HepG2 (cell line): Measurements from ENCODE around the gene TTC16. TPM values are rescaled to one million over a fixed set of nuclear protein-coding genes. Genes with fewer than 3 reads are reported as not detected.

Experiments used
- FOXJ3 ChIP-seq: sonication (generic); formaldehyde crosslinking; IDR thresholded peaks from 2 replicates; pipeline ENCODE4 v1.4.0; 2020; ENCODE audit warnings: missing genetic modification reagents, mild to moderate bottlenecking, borderline replicate concordance
- HMGXB4 ChIP-seq, 2 experiments: sonication (generic) in 1 of 2; formaldehyde crosslinking in 1 of 2; IDR thresholded peaks; 2 replicates each; pipeline versions ENCODE4 v1.4.0 to v1.6.1; 2018 to 2020; ENCODE audit warnings: missing genetic modification reagents in 2 of 2, borderline replicate concordance in 1 of 2, low read depth in 1 of 2, mild to moderate bottlenecking in 1 of 2, missing biosample characterization in 1 of 2
- HOXA5 ChIP-seq: sonication (generic); formaldehyde crosslinking; IDR thresholded peaks from 2 replicates; pipeline ENCODE4 v1.4.0; 2020; ENCODE audit warnings: missing genetic modification reagents
- HOXA9 ChIP-seq: sonication (generic); formaldehyde crosslinking; IDR thresholded peaks from 2 replicates; pipeline ENCODE4 v1.8.1; 2022; ENCODE audit warnings: missing genetic modification reagents, mild to moderate bottlenecking, moderate library complexity, borderline replicate concordance
- KAT8 ChIP-seq: IDR thresholded peaks from 2 replicates; pipeline ENCODE4 v1.6.1; 2016; ENCODE audit warnings: missing genetic modification reagents, missing compliant biosample characterization
- MBNL3 ChIP-seq: fragments of 250-450 bp; sonication (Bioruptor Pico); conservative IDR thresholded peaks from 2 replicates; pipeline ENCODE4 v1.8.0; 2022; ENCODE audit warnings: mild to moderate bottlenecking, inconsistent platforms
- PRDM15 ChIP-seq: sonication (generic); formaldehyde crosslinking; IDR thresholded peaks from 2 replicates; pipeline ENCODE4 v1.4.0; 2020; ENCODE audit warnings: missing genetic modification reagents
- SALL2 ChIP-seq: sonication (generic); formaldehyde crosslinking; IDR thresholded peaks from 2 replicates; pipeline ENCODE4 v1.8.1; 2023; ENCODE audit warnings: mild to moderate bottlenecking, missing genetic modification reagents, inconsistent platforms
- ZNF230 ChIP-seq: sonication (generic); formaldehyde crosslinking; IDR thresholded peaks from 2 replicates; pipeline ENCODE4 v1.4.0; 2020; ENCODE audit warnings: mild to moderate bottlenecking, missing genetic modification reagents
- ZNF33B ChIP-seq: sonication (generic); formaldehyde crosslinking; IDR thresholded peaks from 2 replicates; pipeline ENCODE4 v1.5.1; 2020; ENCODE audit warnings: mild to moderate bottlenecking, missing genetic modification reagents
- ZNF34 ChIP-seq: sonication (generic); formaldehyde crosslinking; IDR thresholded peaks from 2 replicates; pipeline ENCODE4 v1.4.0; 2020; ENCODE audit warnings: mild to moderate bottlenecking, missing genetic modification reagents, borderline replicate concordance
- polyA plus RNA-seq, 8 experiments: library from polyadenylated mRNA; depleted of rRNA in 3 of 8; stranded (reverse) in 7 of 8; unstranded in 1 of 8; fragments of >200 nt; fragmentation: Illumina TruSeq in 4 of 8; extraction: Trizol in 4 of 8; gene quantifications; 2 replicates each; pipeline versions ENCODE4 v1.2.1 to v1.2.3, GENCODE V29; 2011 to 2016; ENCODE audit warnings: low read depth in 4 of 8, missing spikeins in 1 of 8, mixed read lengths in 1 of 8; ENCODE audit not compliant: insufficient read depth in 1 of 8
- total RNA-seq, 5 experiments: library from RNA; depleted of rRNA; stranded (reverse); fragments of >200 nt; fragmentation: Illumina TruSeq; extraction: Trizol; gene quantifications; 2 replicates each; pipeline ENCODE4 v1.2.3, GENCODE V29; 2016; ENCODE audit warnings: low read depth in 1 of 5
- TF ChIP-seq, protein P1 (sequence below), 2 experiments: sonication (generic) in 1 of 2; formaldehyde crosslinking in 1 of 2; IDR thresholded peaks; 2 replicates each; pipeline versions ENCODE4 v1.4.0 to v1.6.1; 2016 to 2020; ENCODE audit warnings: borderline replicate concordance in 1 of 2, low read depth in 1 of 2, mild to moderate bottlenecking in 1 of 2, missing genetic modification reagents in 1 of 2
- TF ChIP-seq, protein P2 (sequence below): sonication (generic); formaldehyde crosslinking; IDR thresholded peaks from 2 replicates; pipeline ENCODE4 v1.9.0; 2021; ENCODE audit warnings: missing genetic modification reagents, borderline replicate concordance
- TF ChIP-seq, protein P3 (sequence below): sonication (generic); formaldehyde crosslinking; IDR thresholded peaks from 2 replicates; pipeline ENCODE4 v1.5.0; 2020; ENCODE audit warnings: mild to moderate bottlenecking, missing genetic modification reagents, moderate library complexity

TTC16 gene
- total and polyA plus RNA-seq, 2 of the 13 experiments (the other 11 are each of a cell fraction or from before 2014, with no cell fraction given) = not detected

DNA sequence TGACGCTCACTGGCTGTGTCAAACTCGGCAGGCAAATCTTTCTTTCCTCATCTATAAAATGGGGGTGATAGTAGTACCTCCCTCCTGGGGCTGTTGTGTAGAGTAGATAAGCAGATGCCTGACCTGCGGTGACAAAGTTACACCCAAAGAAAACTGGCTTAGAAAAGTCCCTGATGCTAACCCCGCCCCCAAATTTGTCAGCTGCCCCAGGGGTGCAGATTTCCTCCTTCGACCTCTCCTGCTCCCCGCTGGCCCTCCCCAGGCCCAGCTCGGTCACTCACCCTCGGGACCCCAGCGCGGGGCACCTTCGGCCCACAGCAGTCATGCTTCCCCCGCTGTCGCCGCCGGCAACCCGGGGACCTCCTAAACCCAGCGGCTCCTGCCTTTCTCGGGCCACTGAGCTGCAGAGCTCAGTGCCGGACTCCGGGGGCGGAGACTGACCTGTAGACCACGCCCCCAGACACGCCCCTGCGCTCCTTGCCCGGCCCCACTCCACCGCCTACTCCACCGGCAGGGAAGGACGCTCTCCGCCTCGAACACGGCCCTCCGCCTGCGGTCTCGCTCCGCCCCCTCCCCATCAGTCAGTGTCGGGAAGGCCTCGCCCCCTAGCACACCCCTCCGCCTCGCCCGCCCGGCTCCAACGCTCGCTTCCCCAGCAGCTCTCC is 55.2 kb downstream of the TTC16 start (continued):
- TF ChIP-seq, protein P1, sequence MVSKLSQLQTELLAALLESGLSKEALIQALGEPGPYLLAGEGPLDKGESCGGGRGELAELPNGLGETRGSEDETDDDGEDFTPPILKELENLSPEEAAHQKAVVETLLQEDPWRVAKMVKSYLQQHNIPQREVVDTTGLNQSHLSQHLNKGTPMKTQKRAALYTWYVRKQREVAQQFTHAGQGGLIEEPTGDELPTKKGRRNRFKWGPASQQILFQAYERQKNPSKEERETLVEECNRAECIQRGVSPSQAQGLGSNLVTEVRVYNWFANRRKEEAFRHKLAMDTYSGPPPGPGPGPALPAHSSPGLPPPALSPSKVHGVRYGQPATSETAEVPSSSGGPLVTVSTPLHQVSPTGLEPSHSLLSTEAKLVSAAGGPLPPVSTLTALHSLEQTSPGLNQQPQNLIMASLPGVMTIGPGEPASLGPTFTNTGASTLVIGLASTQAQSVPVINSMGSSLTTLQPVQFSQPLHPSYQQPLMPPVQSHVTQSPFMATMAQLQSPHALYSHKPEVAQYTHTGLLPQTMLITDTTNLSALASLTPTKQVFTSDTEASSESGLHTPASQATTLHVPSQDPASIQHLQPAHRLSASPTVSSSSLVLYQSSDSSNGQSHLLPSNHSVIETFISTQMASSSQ (IDR thresholded peaks at IDR 0.05; ENCODE audit: low read depth) = no peak
- TF ChIP-seq, protein P1 (CRISPR knock-in tag; IDR thresholded peaks at IDR 0.05; ENCODE audit: borderline replicate concordance) = 0 out of 2 replicates have a peak, but pooled peaks have one; percentile 22
- TF ChIP-seq ZNF33B (no peak), KAT8 (CRISPR knock-in tag) (0 out of 2 replicates have a peak, but pooled peaks have one; percentile 31), FOXJ3 (no peak), HOXA9 (no peak), SALL2 (CRISPR knock-in tag) (0 out of 2 replicates have a peak, but pooled peaks have one; percentile 36), ZNF34 (CRISPR knock-in tag) (no peak), ZNF230 (CRISPR knock-in tag) (no peak), HOXA5 (CRISPR knock-in tag) (peak; percentile 99), MBNL3 (CRISPR knock-in tag) (no peak), HMGXB4 (CRISPR knock-in tag; IDR thresholded peaks at IDR 0.05; ENCODE audit: borderline replicate concordance in 1 of 2, low read depth in 1 of 2) (peak; percentile 26 to 30; a peak in 1 of 4 replicates), PRDM15 (no peak)
- TF ChIP-seq, protein P2, sequence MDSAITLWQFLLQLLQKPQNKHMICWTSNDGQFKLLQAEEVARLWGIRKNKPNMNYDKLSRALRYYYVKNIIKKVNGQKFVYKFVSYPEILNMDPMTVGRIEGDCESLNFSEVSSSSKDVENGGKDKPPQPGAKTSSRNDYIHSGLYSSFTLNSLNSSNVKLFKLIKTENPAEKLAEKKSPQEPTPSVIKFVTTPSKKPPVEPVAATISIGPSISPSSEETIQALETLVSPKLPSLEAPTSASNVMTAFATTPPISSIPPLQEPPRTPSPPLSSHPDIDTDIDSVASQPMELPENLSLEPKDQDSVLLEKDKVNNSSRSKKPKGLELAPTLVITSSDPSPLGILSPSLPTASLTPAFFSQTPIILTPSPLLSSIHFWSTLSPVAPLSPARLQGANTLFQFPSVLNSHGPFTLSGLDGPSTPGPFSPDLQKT (CRISPR knock-in tag) = no peak
- TF ChIP-seq, protein P3, sequence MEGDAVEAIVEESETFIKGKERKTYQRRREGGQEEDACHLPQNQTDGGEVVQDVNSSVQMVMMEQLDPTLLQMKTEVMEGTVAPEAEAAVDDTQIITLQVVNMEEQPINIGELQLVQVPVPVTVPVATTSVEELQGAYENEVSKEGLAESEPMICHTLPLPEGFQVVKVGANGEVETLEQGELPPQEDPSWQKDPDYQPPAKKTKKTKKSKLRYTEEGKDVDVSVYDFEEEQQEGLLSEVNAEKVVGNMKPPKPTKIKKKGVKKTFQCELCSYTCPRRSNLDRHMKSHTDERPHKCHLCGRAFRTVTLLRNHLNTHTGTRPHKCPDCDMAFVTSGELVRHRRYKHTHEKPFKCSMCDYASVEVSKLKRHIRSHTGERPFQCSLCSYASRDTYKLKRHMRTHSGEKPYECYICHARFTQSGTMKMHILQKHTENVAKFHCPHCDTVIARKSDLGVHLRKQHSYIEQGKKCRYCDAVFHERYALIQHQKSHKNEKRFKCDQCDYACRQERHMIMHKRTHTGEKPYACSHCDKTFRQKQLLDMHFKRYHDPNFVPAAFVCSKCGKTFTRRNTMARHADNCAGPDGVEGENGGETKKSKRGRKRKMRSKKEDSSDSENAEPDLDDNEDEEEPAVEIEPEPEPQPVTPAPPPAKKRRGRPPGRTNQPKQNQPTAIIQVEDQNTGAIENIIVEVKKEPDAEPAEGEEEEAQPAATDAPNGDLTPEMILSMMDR (CRISPR knock-in tag) = 0 out of 2 replicates have a peak, but pooled peaks have one; percentile 26
